Measurements from ENCODE around the gene FIBCD1.

- TF ChIP-seq, protein P1, sequence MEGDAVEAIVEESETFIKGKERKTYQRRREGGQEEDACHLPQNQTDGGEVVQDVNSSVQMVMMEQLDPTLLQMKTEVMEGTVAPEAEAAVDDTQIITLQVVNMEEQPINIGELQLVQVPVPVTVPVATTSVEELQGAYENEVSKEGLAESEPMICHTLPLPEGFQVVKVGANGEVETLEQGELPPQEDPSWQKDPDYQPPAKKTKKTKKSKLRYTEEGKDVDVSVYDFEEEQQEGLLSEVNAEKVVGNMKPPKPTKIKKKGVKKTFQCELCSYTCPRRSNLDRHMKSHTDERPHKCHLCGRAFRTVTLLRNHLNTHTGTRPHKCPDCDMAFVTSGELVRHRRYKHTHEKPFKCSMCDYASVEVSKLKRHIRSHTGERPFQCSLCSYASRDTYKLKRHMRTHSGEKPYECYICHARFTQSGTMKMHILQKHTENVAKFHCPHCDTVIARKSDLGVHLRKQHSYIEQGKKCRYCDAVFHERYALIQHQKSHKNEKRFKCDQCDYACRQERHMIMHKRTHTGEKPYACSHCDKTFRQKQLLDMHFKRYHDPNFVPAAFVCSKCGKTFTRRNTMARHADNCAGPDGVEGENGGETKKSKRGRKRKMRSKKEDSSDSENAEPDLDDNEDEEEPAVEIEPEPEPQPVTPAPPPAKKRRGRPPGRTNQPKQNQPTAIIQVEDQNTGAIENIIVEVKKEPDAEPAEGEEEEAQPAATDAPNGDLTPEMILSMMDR (IDR thresholded peaks at IDR 0.05), result no peak
- TF ChIP-seq POLR2A (IDR thresholded peaks at IDR 0.05), result no peak
Measured at GRCh38 chr9:130856474-130856873, 82.6 kb downstream of the FIBCD1 start.
